ENCODE data around the gene POLE2. TPM values are rescaled to one million over a fixed set of nuclear protein-coding genes. Genes with fewer than 3 reads are reported as not detected.
"Not testable (repeated sequence)": the region's sequence is repeated elsewhere in the genome, so short reads cannot be mapped to it uniquely, and the experiment has no call there.

POLE2 gene, protein sequence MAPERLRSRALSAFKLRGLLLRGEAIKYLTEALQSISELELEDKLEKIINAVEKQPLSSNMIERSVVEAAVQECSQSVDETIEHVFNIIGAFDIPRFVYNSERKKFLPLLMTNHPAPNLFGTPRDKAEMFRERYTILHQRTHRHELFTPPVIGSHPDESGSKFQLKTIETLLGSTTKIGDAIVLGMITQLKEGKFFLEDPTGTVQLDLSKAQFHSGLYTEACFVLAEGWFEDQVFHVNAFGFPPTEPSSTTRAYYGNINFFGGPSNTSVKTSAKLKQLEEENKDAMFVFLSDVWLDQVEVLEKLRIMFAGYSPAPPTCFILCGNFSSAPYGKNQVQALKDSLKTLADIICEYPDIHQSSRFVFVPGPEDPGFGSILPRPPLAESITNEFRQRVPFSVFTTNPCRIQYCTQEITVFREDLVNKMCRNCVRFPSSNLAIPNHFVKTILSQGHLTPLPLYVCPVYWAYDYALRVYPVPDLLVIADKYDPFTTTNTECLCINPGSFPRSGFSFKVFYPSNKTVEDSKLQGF
- 5.4 TPM for total RNA-seq

GRCh38 chr14:49687942-49688700, at the start of gene POLE2:
TSS of gene POLE2 (minus strand) at chr14:49688214. CDS start at chr14:49688203, 11 bp downstream.
- intact Hi-C loops (cut with DNase I): no loop called here
- H3K9me3 ChIP-seq: no peaks in the 10 kb centered on the region
- DNase-seq (ENCODE audit: low spot score in 2 of 2): peak in 1 of 2 donors; percentile 83
- TF ChIP-seq CTCF (IDR thresholded peaks at IDR 0.05): no peak
- no peaks in the 10 kb centered on the region for H3K27me3 ChIP-seq
- H3K36me3 ChIP-seq: no peaks in the 10 kb centered on the region
- H3K4me1 ChIP-seq: peaks cover 0 to 11% of the 10 kb centered on the region in 2 donors
- peak within 1 kb of the TSS; percentile 77 to 79 for H3K27ac ChIP-seq
- peak within 1 kb of the TSS; percentile 78 to 84 for H3K4me3 ChIP-seq

GRCh38 chr14:49735669-49736068, 47.7 kb upstream of the POLE2 start:
- H3K27me3 ChIP-seq; DNase-seq (ENCODE audit: low spot score in 2 of 2); H3K9me3 ChIP-seq; H3K4me1 ChIP-seq; intact Hi-C loops (cut with DNase I); H3K4me3 ChIP-seq; H3K27ac ChIP-seq: not testable (repeated sequence)
- H3K36me3 ChIP-seq: peaks cover 9 to 45% of the 10 kb centered on the region in 2 donors

DNA sequence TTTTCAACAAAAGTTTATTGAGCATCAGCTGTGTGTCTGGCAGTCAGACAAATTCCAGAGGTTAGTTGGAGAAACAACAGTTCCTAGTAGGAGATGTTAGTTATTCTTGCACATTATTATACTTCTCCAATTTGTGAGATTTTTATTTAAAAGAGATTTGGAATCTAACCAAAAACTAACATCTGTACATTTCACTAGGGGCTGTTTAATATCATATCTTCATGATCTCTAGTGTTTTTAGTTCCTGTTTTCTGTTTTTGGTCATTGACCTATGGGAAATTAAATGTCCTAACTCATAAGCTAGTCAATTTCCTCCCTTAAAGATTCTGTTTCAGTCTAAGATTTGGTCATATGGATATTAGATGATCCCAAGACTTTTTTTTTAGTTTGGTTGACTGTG, 45.8 kb upstream of the POLE2 start:
- TF ChIP-seq CTCF (IDR thresholded peaks at IDR 0.05): no peak
- H3K27ac ChIP-seq: no peak overlapping the region
- intact Hi-C loops (cut with DNase I): no loop called here
- peaks cover 10 to 40% of the 10 kb centered on the region in 2 donors for H3K36me3 ChIP-seq
- no peaks in the 10 kb centered on the region for H3K4me1 ChIP-seq
- DNase-seq (ENCODE audit: low spot score in 2 of 2): no peak
- no peaks in the 10 kb centered on the region for H3K9me3 ChIP-seq
- H3K27me3 ChIP-seq: no peaks in the 10 kb centered on the region
- H3K4me3 ChIP-seq: no peak overlapping the region

DNA sequence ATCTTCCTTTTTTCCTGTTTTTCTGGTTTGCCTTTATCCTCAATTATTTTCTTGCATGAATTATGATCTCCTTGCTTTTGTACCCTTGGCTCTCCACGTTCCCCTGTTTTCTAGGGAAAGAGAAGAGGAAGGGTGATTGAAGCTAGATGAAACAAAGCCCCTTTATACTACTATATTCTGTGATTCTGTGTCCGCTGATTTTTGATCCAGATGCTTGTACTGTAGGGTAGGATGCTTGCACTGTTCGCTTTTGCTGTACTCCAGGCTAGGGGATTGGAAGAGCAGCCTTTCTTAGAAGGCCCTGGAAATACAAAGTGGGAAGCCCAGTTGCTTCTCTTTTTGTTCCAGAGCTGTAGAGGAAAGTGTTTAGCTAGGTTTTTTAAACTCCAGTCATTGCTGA, 44.9 kb upstream of the POLE2 start:
- H3K36me3 ChIP-seq: peaks cover 10 to 38% of the 10 kb centered on the region in 2 donors
- H3K27me3 ChIP-seq: no peaks in the 10 kb centered on the region
- H3K4me1 ChIP-seq: no peaks in the 10 kb centered on the region
- H3K4me3 ChIP-seq: no peak overlapping the region
- H3K27ac ChIP-seq: no peak overlapping the region
- no peak for TF ChIP-seq CTCF (IDR thresholded peaks at IDR 0.05)
- DNase-seq (ENCODE audit: low spot score in 2 of 2): no peak
- intact Hi-C loops (cut with DNase I): no loop called here
- H3K9me3 ChIP-seq: no peaks in the 10 kb centered on the region

GRCh38 chr14:49727171-49727570, 39.2 kb upstream of the POLE2 start:
- H3K27me3 ChIP-seq: no peaks in the 10 kb centered on the region
- H3K27ac ChIP-seq: no peak overlapping the region
- no peak for DNase-seq (ENCODE audit: low spot score in 2 of 2)
- no peak overlapping the region for H3K4me3 ChIP-seq
- peaks cover 30 to 49% of the 10 kb centered on the region in 2 donors for H3K36me3 ChIP-seq
- no peaks in the 10 kb centered on the region for H3K4me1 ChIP-seq
- no peaks in the 10 kb centered on the region for H3K9me3 ChIP-seq
- TF ChIP-seq CTCF (IDR thresholded peaks at IDR 0.05): no peak
- intact Hi-C loops (cut with DNase I): no loop called here

- H3K4me1 ChIP-seq; H3K27ac ChIP-seq; H3K4me3 ChIP-seq; DNase-seq (ENCODE audit: low spot score in 2 of 2); H3K27me3 ChIP-seq; H3K9me3 ChIP-seq; intact Hi-C loops (cut with DNase I): not testable (repeated sequence)
- peaks cover 36 to 51% of the 10 kb centered on the region in 2 donors for H3K36me3 ChIP-seq
These were observed 33.9 kb upstream of the POLE2 start for GRCh38 chr14:49721733-49722435.
